Keratinocyte (primary cell): ENCODE results near the gene COX8C. TPM values are rescaled to one million over a fixed set of nuclear protein-coding genes. Genes with fewer than 3 reads are reported as not detected.

ENCODE experiments used
- DNase-seq: peaks from one replicate; pipeline ENCODE4 v3.0.0-alpha.2; 2011; ENCODE audit warnings: low read depth, missing footprints, low spot score
- FAIRE-seq: peaks from 2 replicates; lab custom pipeline; 2011; peaks lifted over from hg19 to GRCh38; lab: Jason Lieb, UNC
- H2AFZ ChIP-seq: 2 replicates; pipeline ENCODE4 v1.6.0; 2012; ENCODE audit warnings: low read length, control low read depth, inconsistent platforms; ENCODE audit not compliant: control insufficient read depth
- H3K27ac ChIP-seq: 2 replicates; pipeline ENCODE4 v1.5.1; 2011; ENCODE audit warnings: low read length; ENCODE audit not compliant: control insufficient read depth, insufficient read depth
- H3K27me3 ChIP-seq: 3 replicates; pipeline ENCODE4 v1.6.0; 2011; ENCODE audit warnings: low read length; ENCODE audit not compliant: control insufficient read depth, insufficient read depth; ENCODE audit errors: extremely low read depth
- H3K36me3 ChIP-seq, 2 experiments: 2 replicates in 1 of 2; 3 replicates in 1 of 2; pipeline ENCODE4 v1.5.1; 2011; ENCODE audit warnings: low read length in 2 of 2, mild to moderate bottlenecking in 1 of 2; ENCODE audit not compliant: control insufficient read depth in 2 of 2, insufficient read depth in 2 of 2; ENCODE audit errors: extremely low read depth in 1 of 2
- H3K4me1 ChIP-seq: 3 replicates; pipeline ENCODE4 v1.5.1; 2011; ENCODE audit warnings: low read length; ENCODE audit not compliant: control insufficient read depth, insufficient read depth; ENCODE audit errors: extremely low read depth
- H3K4me2 ChIP-seq: 3 replicates; pipeline ENCODE4 v1.6.0; 2011; ENCODE audit warnings: low read depth, low read length; ENCODE audit not compliant: control insufficient read depth, insufficient read depth; ENCODE audit errors: extremely low read depth
- H3K4me3 ChIP-seq, 3 experiments: fragments of 200-600 bp in 1 of 3; sonication (generic) in 1 of 3; 2 replicates in 2 of 3; 3 replicates in 1 of 3; pipeline ENCODE4 v1.5.1; 2011 to 2016; ENCODE audit warnings: low read length in 3 of 3, mild to moderate bottlenecking in 3 of 3, control low read depth in 2 of 3, inconsistent platforms in 1 of 3, low read depth in 1 of 3, mixed read lengths in 1 of 3, mixed run types in 1 of 3, moderate library complexity in 1 of 3; ENCODE audit not compliant: control insufficient read depth in 2 of 3, insufficient read depth in 2 of 3; ENCODE audit errors: extremely low read depth in 1 of 3
- H3K79me2 ChIP-seq: 2 replicates; pipeline ENCODE4 v1.6.0; 2012; ENCODE audit warnings: low read length; ENCODE audit not compliant: control insufficient read depth, insufficient read depth
- H3K9ac ChIP-seq: 3 replicates; pipeline ENCODE4 v1.6.0; 2011; ENCODE audit warnings: low read length; ENCODE audit not compliant: control insufficient read depth, insufficient read depth; ENCODE audit errors: extremely low read depth
- H3K9me1 ChIP-seq: 3 replicates; pipeline ENCODE4 v1.6.0; 2011; ENCODE audit warnings: low read length; ENCODE audit not compliant: control insufficient read depth, insufficient read depth; ENCODE audit errors: extremely low read depth
- H3K9me3 ChIP-seq: 2 replicates; pipeline ENCODE4 v1.5.1; 2012; ENCODE audit warnings: low read depth, low read length; ENCODE audit not compliant: control insufficient read depth
- H4K20me1 ChIP-seq: 3 replicates; pipeline ENCODE4 v1.6.0; 2011; ENCODE audit warnings: low read length; ENCODE audit not compliant: control insufficient read depth, insufficient read depth; ENCODE audit errors: extremely low read depth
- EZH2 ChIP-seq: IDR thresholded peaks from one replicate; pipeline ENCODE4 v1.6.1; 2012; ENCODE audit warnings: inconsistent platforms, mild to moderate bottlenecking, low read length, moderate library complexity
- dilution Hi-C: fragments of 300-500 bp; cut with MboI; formaldehyde crosslinking; loops from one replicate; pipeline ENCODE4 v1.7.0; 2020; ENCODE audit warnings: low sequenced_read_pairs; ENCODE audit not compliant: extremely low pct_ligation_motif_present
- polyA plus RNA-seq, 5 experiments: library from polyadenylated mRNA; depleted of rRNA in 3 of 5; stranded (reverse) in 3 of 5; stranded (forward) in 1 of 5; unstranded in 1 of 5; fragments of >200 nt; gene quantifications; 1 replicate in 1 of 5; 2 replicates in 3 of 5; 3 replicates in 1 of 5; pipeline versions ENCODE4 v1.2.1 to v1.2.3, GENCODE V29; 2011 to 2012; ENCODE audit warnings: missing spikeins in 2 of 5, low read depth in 1 of 5, low replicate concordance in 1 of 5
- TF ChIP-seq, protein P1 (sequence below), 3 experiments: IDR thresholded peaks in 1 of 3; conservative IDR thresholded peaks in 1 of 3; optimal IDR thresholded peaks in 1 of 3; 2 replicates in 2 of 3; 3 replicates in 1 of 3; pipeline versions ENCODE3 to v1.5.1; 2011; ENCODE audit warnings: low read length in 3 of 3, mild to moderate bottlenecking in 3 of 3, moderate library complexity in 2 of 3, control low read depth in 1 of 3, inconsistent platforms in 1 of 3; ENCODE audit not compliant: insufficient read depth in 2 of 3; ENCODE audit errors: extremely low read depth in 1 of 3

COX8C gene
- polyA plus RNA-seq, 1 donor (not counting 4 experiments of a cell fraction or from before 2014, with no cell fraction given): not detected

DNA sequence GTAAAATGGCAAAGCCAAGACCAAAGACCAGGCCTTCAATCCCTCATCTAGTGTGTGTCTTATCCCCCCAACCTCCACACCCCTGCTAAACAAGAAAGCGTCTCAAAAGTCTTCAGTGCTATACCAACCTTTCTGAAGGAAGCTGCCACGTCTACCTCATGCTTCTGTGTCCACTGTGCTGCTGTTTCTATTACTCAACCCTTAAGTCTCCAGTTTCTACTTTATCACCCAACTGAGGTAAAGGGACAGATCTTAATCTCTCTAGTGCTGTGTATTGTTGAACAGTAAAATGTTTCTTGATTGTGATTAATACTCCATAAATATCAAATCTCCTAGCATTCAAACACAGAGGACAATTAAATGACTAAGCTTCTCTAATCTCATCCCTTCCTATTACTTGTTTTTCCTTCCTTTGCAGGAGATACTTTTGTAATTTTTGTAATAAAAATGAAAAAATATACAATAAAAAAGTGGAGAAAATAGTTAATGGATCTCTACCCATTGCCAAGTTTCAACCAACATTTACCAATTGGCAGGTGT lies 37.5 kb upstream of the COX8C start:
- no peaks in the 10 kb centered on the region for H3K9me1 ChIP-seq
- H3K4me1 ChIP-seq: peaks cover 22% of the 10 kb centered on the region
- H3K4me2 ChIP-seq: no peak overlapping the region
- H2AFZ ChIP-seq: no peak overlapping the region
- H4K20me1 ChIP-seq: no peaks in the 10 kb centered on the region
- FAIRE-seq (no peak), DNase-seq (no peak)
- H3K27ac ChIP-seq: no peak overlapping the region
- no peak overlapping the region for H3K4me3 ChIP-seq
- TF ChIP-seq EZH2: no peak
- TF ChIP-seq, protein P1, sequence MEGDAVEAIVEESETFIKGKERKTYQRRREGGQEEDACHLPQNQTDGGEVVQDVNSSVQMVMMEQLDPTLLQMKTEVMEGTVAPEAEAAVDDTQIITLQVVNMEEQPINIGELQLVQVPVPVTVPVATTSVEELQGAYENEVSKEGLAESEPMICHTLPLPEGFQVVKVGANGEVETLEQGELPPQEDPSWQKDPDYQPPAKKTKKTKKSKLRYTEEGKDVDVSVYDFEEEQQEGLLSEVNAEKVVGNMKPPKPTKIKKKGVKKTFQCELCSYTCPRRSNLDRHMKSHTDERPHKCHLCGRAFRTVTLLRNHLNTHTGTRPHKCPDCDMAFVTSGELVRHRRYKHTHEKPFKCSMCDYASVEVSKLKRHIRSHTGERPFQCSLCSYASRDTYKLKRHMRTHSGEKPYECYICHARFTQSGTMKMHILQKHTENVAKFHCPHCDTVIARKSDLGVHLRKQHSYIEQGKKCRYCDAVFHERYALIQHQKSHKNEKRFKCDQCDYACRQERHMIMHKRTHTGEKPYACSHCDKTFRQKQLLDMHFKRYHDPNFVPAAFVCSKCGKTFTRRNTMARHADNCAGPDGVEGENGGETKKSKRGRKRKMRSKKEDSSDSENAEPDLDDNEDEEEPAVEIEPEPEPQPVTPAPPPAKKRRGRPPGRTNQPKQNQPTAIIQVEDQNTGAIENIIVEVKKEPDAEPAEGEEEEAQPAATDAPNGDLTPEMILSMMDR (optimal IDR thresholded peaks at IDR 0.05 in 1 of 3, IDR thresholded peaks at IDR 0.05 in 1 of 3, conservative IDR thresholded peaks at IDR 0.05 in 1 of 3; ENCODE audit: extremely low read depth in 1 of 3, insufficient read depth in 2 of 3, low read length in 3 of 3): no peak
- H3K79me2 ChIP-seq: peaks cover 92% of the 10 kb centered on the region
- dilution Hi-C loops: no loop called here
- H3K9ac ChIP-seq: no peak overlapping the region
- H3K9me3 ChIP-seq: no peaks in the 10 kb centered on the region
- H3K36me3 ChIP-seq: no peaks in the 10 kb centered on the region
- H3K27me3 ChIP-seq: no peaks in the 10 kb centered on the region

DNA sequence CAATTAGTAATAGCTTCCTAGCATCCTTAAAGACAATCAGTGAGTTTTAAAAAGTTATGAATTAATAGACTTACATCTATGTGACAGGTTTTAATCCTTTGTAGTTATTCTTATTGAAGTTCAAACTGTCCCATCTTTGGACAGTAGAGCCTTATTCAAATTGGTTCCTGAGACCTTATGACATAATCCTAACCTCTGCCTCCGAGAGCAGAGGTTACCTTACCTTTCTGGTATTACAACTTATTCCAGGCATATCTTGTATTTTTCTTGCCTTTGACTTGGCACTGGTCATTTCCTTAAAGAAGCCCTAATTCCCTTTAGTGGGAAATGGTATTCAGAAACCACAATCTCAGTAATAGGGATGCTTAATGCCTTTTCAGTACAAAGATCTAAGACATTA lies 35.9 kb upstream of the COX8C start:
- H3K36me3 ChIP-seq: no peaks in the 10 kb centered on the region
- TF ChIP-seq EZH2: no peak
- TF ChIP-seq, protein P1 (optimal IDR thresholded peaks at IDR 0.05 in 1 of 3, IDR thresholded peaks at IDR 0.05 in 1 of 3, conservative IDR thresholded peaks at IDR 0.05 in 1 of 3; ENCODE audit: extremely low read depth in 1 of 3, insufficient read depth in 2 of 3, low read length in 3 of 3): no peak
- no peak overlapping the region for H3K4me2 ChIP-seq
- H3K27me3 ChIP-seq: no peaks in the 10 kb centered on the region
- no peak overlapping the region for H2AFZ ChIP-seq
- H3K4me1 ChIP-seq: peaks cover 9% of the 10 kb centered on the region
- no peak for DNase-seq
- H3K9ac ChIP-seq: no peak overlapping the region
- no peak overlapping the region for H3K4me3 ChIP-seq
- dilution Hi-C loops: no loop called here
- H3K27ac ChIP-seq: no peak overlapping the region
- H3K9me3 ChIP-seq: no peaks in the 10 kb centered on the region
- FAIRE-seq: no peak
- peaks cover 2% of the 10 kb centered on the region for H3K9me1 ChIP-seq
- peaks cover 91% of the 10 kb centered on the region for H3K79me2 ChIP-seq
- H4K20me1 ChIP-seq: no peaks in the 10 kb centered on the region
